ENCODE data around the gene ASB1. TPM values are rescaled to one million over a fixed set of nuclear protein-coding genes. Genes with fewer than 3 reads are reported as not detected.

Gene ASB1
- total and polyA plus RNA-seq, 2 of the 13 experiments (the other 11 are each of a cell fraction or from before 2014, with no cell fraction given): 48.6 to 49.2 TPM

DNA sequence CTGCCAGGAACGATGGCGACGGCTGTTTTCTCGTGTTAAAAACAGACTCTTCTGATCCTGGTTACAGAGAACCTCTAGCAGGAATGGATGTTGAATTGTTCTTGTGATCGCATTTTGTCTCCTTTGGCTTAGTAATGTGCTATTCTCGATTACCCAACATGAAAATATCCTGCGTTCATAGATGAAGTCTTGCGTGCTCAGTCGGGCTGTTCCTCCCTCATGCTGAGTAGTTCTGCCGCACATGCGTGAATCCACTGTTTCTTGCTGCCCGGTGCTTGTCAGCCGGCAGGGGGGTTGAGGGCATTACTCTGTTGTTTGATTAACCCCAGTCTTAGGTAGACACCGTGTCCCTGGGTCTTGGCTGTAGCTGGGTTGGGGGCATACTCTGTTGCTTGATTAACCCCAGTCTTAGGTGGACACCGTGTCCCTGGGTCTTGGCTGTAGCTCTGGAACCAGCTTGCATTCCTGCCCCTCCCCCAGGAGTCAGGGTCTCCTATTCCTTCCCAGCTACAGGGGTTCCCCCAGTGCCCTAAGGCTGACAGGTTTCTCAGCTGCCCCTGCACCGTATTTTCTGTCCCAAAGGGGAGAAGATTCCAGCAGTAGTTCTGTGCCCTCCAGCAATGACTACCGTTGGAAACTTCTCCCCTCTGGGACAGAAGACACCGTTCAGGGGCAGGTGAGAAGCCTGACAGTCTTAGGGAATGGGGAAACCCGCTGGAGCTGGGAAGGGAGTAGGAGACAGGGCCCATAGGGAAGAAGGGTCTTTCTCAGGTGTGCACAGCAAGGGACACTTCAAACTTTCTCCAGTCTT is 22.1 kb upstream of the ASB1 start (continued):
- TF ChIP-seq, protein P1, sequence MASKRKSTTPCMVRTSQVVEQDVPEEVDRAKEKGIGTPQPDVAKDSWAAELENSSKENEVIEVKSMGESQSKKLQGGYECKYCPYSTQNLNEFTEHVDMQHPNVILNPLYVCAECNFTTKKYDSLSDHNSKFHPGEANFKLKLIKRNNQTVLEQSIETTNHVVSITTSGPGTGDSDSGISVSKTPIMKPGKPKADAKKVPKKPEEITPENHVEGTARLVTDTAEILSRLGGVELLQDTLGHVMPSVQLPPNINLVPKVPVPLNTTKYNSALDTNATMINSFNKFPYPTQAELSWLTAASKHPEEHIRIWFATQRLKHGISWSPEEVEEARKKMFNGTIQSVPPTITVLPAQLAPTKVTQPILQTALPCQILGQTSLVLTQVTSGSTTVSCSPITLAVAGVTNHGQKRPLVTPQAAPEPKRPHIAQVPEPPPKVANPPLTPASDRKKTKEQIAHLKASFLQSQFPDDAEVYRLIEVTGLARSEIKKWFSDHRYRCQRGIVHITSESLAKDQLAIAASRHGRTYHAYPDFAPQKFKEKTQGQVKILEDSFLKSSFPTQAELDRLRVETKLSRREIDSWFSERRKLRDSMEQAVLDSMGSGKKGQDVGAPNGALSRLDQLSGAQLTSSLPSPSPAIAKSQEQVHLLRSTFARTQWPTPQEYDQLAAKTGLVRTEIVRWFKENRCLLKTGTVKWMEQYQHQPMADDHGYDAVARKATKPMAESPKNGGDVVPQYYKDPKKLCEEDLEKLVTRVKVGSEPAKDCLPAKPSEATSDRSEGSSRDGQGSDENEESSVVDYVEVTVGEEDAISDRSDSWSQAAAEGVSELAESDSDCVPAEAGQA (IDR thresholded peaks at IDR 0.05; ENCODE audit: low read depth): no peak
- TF ChIP-seq, protein P1 (CRISPR knock-in tag; IDR thresholded peaks at IDR 0.05; ENCODE audit: borderline replicate concordance): no peak
- TF ChIP-seq IRX3 (CRISPR knock-in tag; IDR thresholded peaks at IDR 0.05; ENCODE audit: borderline replicate concordance, low read depth) (no peak), ZNF7 (CRISPR knock-in tag; IDR thresholded peaks at IDR 0.05) (no peak), GATAD2A (CRISPR knock-in tag; IDR thresholded peaks at IDR 0.05) (no peak), MXI1 (IDR thresholded peaks at IDR 0.05; ENCODE audit: borderline replicate concordance, low read depth, low read length) (0 out of 3 replicates have a peak, but pooled peaks have one; percentile 8), ATF7-NPFF (CRISPR knock-in tag; IDR thresholded peaks at IDR 0.05; ENCODE audit: low read depth) (no peak), TBP (CRISPR knock-in tag; IDR thresholded peaks at IDR 0.05) (no peak), CCAR2 (optimal IDR thresholded peaks at IDR 0.05; ENCODE audit: low read depth, low read length) (no peak), PPARG (CRISPR knock-in tag; conservative IDR thresholded peaks at IDR 0.05) (no peak), HNF4G (IDR thresholded peaks at IDR 0.05; ENCODE audit: borderline replicate concordance, low read depth, low read length) (no peak), HNF4G (CRISPR knock-in tag; IDR thresholded peaks at IDR 0.05; ENCODE audit: borderline replicate concordance, low read depth) (no peak), ESRRA (CRISPR knock-in tag; IDR thresholded peaks at IDR 0.05; ENCODE audit: low read depth) (no peak), NR2C2 (CRISPR knock-in tag; IDR thresholded peaks at IDR 0.05; ENCODE audit: borderline replicate concordance) (no peak), MZF1 (CRISPR knock-in tag; IDR thresholded peaks at IDR 0.05; ENCODE audit: borderline replicate concordance) (no peak), ZNF605 (CRISPR knock-in tag; IDR thresholded peaks at IDR 0.05) (no peak), FLYWCH1 (CRISPR knock-in tag; IDR thresholded peaks at IDR 0.05) (no peak; the same call in 1 of the 2 replicates)
- TF ChIP-seq, protein P2, sequence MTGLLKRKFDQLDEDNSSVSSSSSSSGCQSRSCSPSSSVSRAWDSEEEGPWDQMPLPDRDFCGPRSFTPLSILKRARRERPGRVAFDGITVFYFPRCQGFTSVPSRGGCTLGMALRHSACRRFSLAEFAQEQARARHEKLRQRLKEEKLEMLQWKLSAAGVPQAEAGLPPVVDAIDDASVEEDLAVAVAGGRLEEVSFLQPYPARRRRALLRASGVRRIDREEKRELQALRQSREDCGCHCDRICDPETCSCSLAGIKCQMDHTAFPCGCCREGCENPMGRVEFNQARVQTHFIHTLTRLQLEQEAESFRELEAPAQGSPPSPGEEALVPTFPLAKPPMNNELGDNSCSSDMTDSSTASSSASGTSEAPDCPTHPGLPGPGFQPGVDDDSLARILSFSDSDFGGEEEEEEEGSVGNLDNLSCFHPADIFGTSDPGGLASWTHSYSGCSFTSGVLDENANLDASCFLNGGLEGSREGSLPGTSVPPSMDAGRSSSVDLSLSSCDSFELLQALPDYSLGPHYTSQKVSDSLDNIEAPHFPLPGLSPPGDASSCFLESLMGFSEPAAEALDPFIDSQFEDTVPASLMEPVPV (CRISPR knock-in tag; IDR thresholded peaks at IDR 0.05): no peak
- TF ChIP-seq, protein P3, sequence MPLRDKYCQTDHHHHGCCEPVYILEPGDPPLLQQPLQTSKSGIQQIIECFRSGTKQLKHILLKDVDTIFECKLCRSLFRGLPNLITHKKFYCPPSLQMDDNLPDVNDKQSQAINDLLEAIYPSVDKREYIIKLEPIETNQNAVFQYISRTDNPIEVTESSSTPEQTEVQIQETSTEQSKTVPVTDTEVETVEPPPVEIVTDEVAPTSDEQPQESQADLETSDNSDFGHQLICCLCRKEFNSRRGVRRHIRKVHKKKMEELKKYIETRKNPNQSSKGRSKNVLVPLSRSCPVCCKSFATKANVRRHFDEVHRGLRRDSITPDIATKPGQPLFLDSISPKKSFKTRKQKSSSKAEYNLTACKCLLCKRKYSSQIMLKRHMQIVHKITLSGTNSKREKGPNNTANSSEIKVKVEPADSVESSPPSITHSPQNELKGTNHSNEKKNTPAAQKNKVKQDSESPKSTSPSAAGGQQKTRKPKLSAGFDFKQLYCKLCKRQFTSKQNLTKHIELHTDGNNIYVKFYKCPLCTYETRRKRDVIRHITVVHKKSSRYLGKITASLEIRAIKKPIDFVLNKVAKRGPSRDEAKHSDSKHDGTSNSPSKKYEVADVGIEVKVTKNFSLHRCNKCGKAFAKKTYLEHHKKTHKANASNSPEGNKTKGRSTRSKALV (CRISPR knock-in tag; IDR thresholded peaks at IDR 0.05): no peak
- TF ChIP-seq, protein P4, sequence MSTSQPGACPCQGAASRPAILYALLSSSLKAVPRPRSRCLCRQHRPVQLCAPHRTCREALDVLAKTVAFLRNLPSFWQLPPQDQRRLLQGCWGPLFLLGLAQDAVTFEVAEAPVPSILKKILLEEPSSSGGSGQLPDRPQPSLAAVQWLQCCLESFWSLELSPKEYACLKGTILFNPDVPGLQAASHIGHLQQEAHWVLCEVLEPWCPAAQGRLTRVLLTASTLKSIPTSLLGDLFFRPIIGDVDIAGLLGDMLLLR (CRISPR knock-in tag; IDR thresholded peaks at IDR 0.05): no peak

Measured in HepG2 (cell line).